HG03469 (cell line): Measurements from ENCODE around the gene ATRX.
"Not testable (repeated sequence)": the region's sequence is repeated elsewhere in the genome, so short reads cannot be mapped to it uniquely, and the experiment has no call there.

Experiments
- ATAC-seq: cut with Tn5 transposase; IDR thresholded peaks from one replicate; pipeline ENCODE4 v1.9.1; 2021; ENCODE audit warnings: mild to moderate bottlenecking, moderate library complexity, moderate number of reproducible peaks; ENCODE audit not compliant: unreplicated experiment

Gene ATRX

DNA sequence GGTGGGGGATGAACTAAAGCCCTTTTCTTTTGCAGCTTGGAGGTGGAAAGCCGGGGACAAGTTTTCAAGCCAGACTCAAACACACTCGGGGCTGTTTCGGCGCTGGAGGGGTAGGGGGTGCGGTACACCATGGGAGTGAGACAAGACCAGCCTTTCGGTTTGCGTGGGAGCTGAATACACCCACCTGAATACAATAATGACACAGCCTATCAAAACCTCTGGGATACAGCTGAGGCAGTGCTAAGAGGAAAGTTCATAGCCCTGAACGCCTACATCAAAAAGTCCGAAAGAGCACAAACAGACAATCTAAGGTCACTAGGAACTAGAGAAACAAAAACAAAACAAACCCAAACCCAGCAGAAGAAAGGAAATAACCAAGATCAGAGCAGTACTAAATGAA lies 163.3 kb downstream of the ATRX start:
- no peak for ATAC-seq

DNA sequence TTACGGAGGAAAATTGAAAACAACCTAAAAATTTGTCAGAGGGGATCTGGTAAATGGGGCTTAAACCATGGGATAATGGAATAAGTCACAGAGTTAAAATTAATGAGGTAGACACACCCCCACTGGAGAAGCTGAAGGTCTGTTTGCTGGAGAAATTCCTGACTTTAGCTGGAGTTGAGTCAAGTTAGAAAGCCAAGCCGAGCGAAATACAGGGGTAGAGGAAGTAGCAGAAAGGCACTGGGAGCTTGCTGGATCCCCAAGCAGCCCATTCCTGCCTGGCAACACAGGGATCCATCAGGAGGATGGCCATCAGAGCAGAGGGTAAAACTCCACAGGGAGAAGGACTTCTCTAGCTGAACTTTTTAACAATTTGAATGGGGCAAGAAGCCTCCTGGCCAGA lies 163.8 kb downstream of the ATRX start:
- ATAC-seq: no peak

GRCh38 chrX:77621453-77621852 lies 164.6 kb downstream of the ATRX start:
- not testable (repeated sequence) for ATAC-seq

GRCh38 chrX:77617206-77617605 lies 168.8 kb downstream of the ATRX start:
- no peak for ATAC-seq

DNA sequence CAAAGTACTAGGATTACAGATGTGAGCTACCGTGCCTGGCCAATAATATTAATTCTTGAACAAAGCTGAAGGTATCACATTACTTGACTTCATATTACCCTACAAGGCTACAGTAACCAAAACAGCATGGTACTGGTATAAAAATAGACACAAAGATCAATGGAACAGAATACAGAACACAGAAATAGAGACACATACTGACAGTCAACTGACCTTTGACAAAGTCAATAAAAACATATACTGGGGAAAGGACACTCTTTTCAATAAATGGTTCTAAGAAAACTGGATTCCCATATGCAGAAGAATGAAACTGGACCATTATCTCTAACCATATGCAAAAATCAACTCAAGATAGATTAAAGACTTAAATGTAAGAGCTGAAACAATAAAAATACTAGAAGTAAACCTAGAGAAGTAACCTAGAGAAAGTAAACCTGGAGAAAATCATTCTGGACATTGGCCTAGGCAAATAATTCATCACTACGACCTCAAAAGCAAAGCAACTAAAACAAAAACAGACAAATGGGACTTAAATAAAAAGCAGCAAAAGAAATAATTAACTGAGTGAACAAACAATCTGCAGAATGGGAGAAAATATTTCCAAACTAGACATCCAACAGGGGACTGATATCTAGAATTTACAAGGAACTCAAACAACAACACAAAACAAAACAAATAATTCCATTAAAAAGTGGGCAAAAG lies 182.2 kb downstream of the ATRX start:
- no peak for ATAC-seq

DNA sequence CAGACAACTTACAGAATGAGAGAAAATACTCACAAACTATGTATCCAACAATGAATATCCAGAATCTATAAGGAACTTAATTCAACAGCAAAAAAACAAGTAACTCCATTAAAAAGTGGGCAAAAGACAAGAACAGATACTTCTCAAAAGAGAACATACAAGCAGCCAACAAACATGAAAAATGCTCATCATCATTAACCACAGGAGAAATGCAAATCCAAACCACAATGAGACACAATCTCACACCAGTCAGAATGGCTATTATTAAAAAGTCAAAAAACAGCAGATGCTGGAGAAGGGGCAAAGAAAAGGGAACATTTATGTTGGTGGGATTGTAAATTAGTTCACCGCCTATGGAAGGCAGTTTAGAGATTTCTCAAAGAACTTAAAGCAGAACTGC lies 188.5 kb downstream of the ATRX start:
- ATAC-seq: no peak

GRCh38 chrX:77597090-77597489 lies 188.9 kb downstream of the ATRX start:
- ATAC-seq: no peak

- ATAC-seq: no peak
These were observed 190.2 kb downstream of the ATRX start for GRCh38 chrX:77595848-77596247.

- ATAC-seq: no peak
These were observed 213.7 kb downstream of the ATRX start for GRCh38 chrX:77572322-77572721.

- ATAC-seq: no peak
These were observed 220.7 kb downstream of the ATRX start for GRCh38 chrX:77565278-77565677.

GRCh38 chrX:77564823-77565222 lies 221.2 kb downstream of the ATRX start:
- no peak for ATAC-seq

DNA sequence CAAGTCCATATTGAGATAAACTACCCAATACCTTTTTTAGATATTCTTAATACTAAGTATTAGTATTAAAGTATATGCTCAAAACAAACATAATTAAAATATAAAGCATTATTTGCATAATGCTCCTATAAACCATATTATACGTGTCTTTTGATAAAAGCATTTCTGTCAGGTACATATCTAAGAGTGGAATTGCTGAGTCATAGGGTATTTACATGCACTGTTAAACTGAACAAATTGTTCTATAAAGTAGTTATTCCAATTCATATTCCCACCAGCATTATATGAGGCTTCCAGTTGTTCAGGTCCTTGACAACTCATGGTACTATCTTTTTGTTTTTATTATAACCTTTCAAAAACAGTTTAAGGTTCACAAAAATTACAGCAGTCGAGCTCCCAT lies 224.6 kb downstream of the ATRX start:
- ATAC-seq: no peak

DNA sequence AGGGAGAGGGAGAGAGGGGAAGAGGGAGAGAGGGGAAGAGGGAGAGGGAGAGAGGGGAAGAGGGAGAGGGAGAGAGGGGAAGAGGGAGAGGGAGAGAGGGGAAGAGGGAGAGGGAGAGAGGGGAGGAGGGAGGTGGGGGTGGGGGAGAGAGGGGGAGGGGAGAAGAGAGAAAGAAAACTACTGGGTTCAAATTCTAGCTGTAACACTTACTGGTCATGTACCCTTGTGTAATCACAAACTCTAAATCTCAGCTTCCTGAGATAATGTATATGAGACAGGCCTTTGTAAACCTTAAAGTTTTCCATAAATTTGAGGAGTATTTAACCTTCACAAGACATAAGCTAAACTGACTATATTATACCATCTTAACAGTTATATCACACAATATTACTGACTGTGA lies 229.7 kb downstream of the ATRX start:
- no peak for ATAC-seq

GRCh38 chrX:77548751-77549150 lies 237.3 kb downstream of the ATRX start:
- no peak for ATAC-seq

DNA sequence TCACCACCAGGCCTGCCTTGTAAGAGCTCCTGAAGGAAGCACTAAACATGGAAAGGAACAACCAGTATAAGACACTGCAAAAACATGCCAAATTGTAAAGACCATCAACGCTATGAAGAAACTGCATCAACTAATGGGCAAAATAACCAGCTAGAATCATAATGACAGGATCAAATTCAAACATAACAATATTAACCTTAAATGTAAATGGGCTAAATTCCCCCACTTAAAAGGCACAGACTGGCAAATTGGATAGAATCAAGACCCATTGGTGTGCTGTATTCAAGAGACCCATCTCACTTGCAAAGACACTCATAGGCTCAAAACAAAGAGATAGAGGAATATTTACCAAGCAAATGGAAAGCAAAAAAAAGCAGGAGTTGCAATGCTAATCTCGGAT lies 246.2 kb downstream of the ATRX start:
- ATAC-seq: not testable (repeated sequence)

GRCh38 chrX:77531261-77531660 lies 254.8 kb downstream of the ATRX start:
- not testable (repeated sequence) for ATAC-seq

DNA sequence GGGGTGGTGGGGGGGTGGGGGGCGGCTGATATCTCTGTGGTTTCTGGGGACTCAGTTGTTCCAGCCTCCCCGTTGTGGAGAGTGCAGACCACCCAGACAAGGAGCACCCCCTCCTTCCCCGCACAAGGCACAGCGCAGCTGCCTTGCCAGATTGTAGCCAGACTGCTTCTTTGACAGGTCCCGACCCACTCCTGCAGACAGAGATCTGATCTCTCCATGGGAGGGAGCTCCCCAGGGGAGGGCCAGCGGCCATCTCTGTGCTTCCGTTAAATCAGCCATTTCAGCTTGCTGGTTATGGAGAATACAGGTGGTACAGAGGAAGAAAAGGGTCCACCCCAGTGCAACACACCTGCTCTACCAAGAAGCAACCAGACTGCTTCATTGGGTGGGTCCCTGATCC lies 258.0 kb downstream of the ATRX start:
- ATAC-seq: no peak

- no peak for ATAC-seq
These were observed 258.6 kb downstream of the ATRX start for GRCh38 chrX:77527233-77528001.

DNA sequence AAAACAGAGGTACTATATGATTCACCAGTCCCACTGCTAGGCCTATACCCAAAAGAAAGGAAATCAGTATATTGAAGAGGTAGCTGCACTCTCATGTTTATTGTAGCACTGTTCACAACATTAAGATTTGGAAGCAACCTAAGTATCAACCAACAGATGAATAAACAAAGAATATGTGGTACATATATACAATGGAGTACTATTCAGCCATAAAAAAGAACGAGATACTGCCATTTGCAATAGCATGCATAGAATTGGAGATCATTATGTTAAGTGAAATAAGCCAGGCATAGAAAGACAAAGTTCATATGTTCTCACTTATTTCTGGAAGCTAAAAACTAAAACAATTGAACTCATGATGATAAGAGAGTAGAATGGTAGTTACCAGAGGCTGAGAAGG lies 266.3 kb downstream of the ATRX start:
- no peak for ATAC-seq

- no peak for ATAC-seq
These were observed 271.8 kb downstream of the ATRX start for GRCh38 chrX:77514177-77514576.

DNA sequence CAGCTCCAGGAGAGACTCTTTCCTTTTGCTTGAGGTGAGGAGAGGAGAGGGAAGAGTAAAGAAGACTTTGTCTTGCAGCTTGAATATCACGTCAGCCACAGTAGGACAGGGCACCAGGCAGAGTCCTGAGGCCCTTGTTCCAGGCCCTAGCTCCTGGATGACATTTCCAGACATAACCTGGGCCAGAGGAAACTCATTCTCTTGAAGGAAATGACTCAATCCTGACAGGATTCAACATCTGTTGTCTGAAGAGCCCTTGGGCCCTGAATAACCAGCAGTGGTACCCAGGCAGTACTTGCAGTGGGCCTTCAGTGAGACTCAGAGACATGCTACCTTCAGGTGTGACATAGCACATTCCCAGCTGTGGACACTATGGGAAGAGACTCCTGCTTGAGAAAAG lies 276.0 kb downstream of the ATRX start:
- no peak for ATAC-seq

DNA sequence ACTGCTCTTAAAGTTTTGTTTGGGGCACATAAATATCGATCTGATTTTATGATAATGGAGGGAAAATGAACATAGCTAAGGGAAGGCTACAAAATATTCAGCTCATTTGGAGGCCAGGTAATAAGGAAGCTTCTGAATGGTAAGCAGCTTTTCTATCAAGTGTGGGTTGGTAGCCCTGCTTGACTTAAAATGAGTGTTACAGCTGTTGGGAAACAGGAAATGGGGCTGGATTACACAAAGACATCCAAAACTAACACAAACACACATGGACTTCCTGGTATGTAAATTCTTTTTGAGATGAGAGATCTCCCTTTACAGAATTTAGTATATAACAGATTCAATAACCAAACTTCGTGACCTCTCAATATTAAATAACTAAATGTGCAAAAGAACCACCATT lies 280.8 kb downstream of the ATRX start:
- no peak for ATAC-seq
